ENCODE measurements around the gene RIN3. TPM values are rescaled to one million over a fixed set of nuclear protein-coding genes. Genes with fewer than 3 reads are reported as not detected.

The RIN3 gene
- total RNA-seq, 1 donor from 2014 or later = 34.7 TPM

GRCh38 chr14:92649066-92649465, 135.5 kb downstream of the RIN3 start:
- H3K4me3 Mint-ChIP-seq = no peak overlapping the region
- no peaks in the 10 kb centered on the region for H3K27me3 Mint-ChIP-seq (ENCODE audit: insufficient read depth)
- peaks cover 13% of the 10 kb centered on the region for H3K36me3 Mint-ChIP-seq (ENCODE audit: low read depth)
- peaks cover 10% of the 10 kb centered on the region for H3K9me3 Mint-ChIP-seq
- H3K27ac Mint-ChIP-seq = peak overlapping the region; percentile 65
- DNase-seq (ENCODE audit: low spot score) = no peak
- H3K4me1 Mint-ChIP-seq (ENCODE audit: low read depth) = peaks cover 68% of the 10 kb centered on the region
- intact Hi-C loops (cut with micrococcal nuclease) = no loop called here

GRCh38 chr14:92649934-92650545, 136.5 kb downstream of the RIN3 start:
- Mint-ChIP-seq H3K27ac (peak overlapping the region; percentile 94), H3K36me3 (ENCODE audit: low read depth) (peaks cover 16% of the 10 kb centered on the region), H3K27me3 (ENCODE audit: insufficient read depth) (no peaks in the 10 kb centered on the region), H3K4me1 (ENCODE audit: low read depth) (peaks cover 76% of the 10 kb centered on the region), H3K4me3 (peak overlapping the region; percentile 33), H3K9me3 (peaks cover 4% of the 10 kb centered on the region)
- intact Hi-C loops (cut with micrococcal nuclease) = loop anchor here (2.0 to 5.0 kb wide), 3 partner anchors 121 to 1138 kb away; partner anchors contain the start of genes CPSF2, NDUFB1 and PPP4R3A
- DNase-seq (ENCODE audit: low spot score) = no peak

GRCh38 chr14:92650581-92651105, 137.1 kb downstream of the RIN3 start:
- Mint-ChIP-seq H3K27me3 (ENCODE audit: insufficient read depth) (no peaks in the 10 kb centered on the region), H3K9me3 (no peaks in the 10 kb centered on the region), H3K4me3 (peak overlapping the region; percentile 96), H3K36me3 (ENCODE audit: low read depth) (peaks cover 22% of the 10 kb centered on the region), H3K27ac (peak overlapping the region; percentile 94), H3K4me1 (ENCODE audit: low read depth) (peaks cover 76% of the 10 kb centered on the region)
- intact Hi-C loops (cut with micrococcal nuclease) = loop anchor here (1.0 to 5.0 kb wide), 10 partner anchors 18 to 1138 kb away; partner anchors contain the start of genes CPSF2, NDUFB1 and PPP4R3A
- DNase-seq (ENCODE audit: low spot score) = no peak

- Mint-ChIP-seq H3K27me3 (ENCODE audit: insufficient read depth) (no peaks in the 10 kb centered on the region), H3K4me1 (ENCODE audit: low read depth) (peaks cover 76% of the 10 kb centered on the region), H3K9me3 (no peaks in the 10 kb centered on the region), H3K27ac (peak overlapping the region; percentile 94), H3K4me3 (peak overlapping the region; percentile 96), H3K36me3 (ENCODE audit: low read depth) (peaks cover 27% of the 10 kb centered on the region)
- DNase-seq (ENCODE audit: low spot score) = peak; percentile 76
- intact Hi-C loops (cut with micrococcal nuclease) = loop anchor here (1.0 to 5.0 kb wide), 10 partner anchors 17 to 1139 kb away; partner anchors contain the start of genes CPSF2, NDUFB1 and PPP4R3A
Measured at GRCh38 chr14:92651106-92651757, 137.7 kb downstream of the RIN3 start.

- Mint-ChIP-seq H3K4me1 (ENCODE audit: low read depth) (peaks cover 76% of the 10 kb centered on the region), H3K4me3 (peak overlapping the region; percentile 96), H3K9me3 (no peaks in the 10 kb centered on the region), H3K27ac (peak overlapping the region; percentile 94), H3K27me3 (ENCODE audit: insufficient read depth) (no peaks in the 10 kb centered on the region), H3K36me3 (ENCODE audit: low read depth) (peaks cover 29% of the 10 kb centered on the region)
- DNase-seq (ENCODE audit: low spot score) = peak; percentile 12
- intact Hi-C loops (cut with micrococcal nuclease) = loop anchor here (1.0 to 5.0 kb wide), 10 partner anchors 16 to 1140 kb away; partner anchors contain the start of genes CPSF2, NDUFB1 and PPP4R3A
Measured at GRCh38 chr14:92651758-92652406, 138.3 kb downstream of the RIN3 start.

GRCh38 chr14:92652413-92653151, 139.0 kb downstream of the RIN3 start:
- Mint-ChIP-seq H3K36me3 (ENCODE audit: low read depth) (peaks cover 32% of the 10 kb centered on the region), H3K27ac (peak overlapping the region; percentile 94), H3K27me3 (ENCODE audit: insufficient read depth) (no peaks in the 10 kb centered on the region), H3K4me1 (ENCODE audit: low read depth) (peaks cover 76% of the 10 kb centered on the region), H3K4me3 (peak overlapping the region; percentile 96), H3K9me3 (no peaks in the 10 kb centered on the region)
- DNase-seq (ENCODE audit: low spot score) = no peak
- intact Hi-C loops (cut with micrococcal nuclease) = loop anchor here (5.0 kb wide), 2 partner anchors 530 to 1140 kb away; partner anchors contain the start of genes CPSF2, NDUFB1 and PPP4R3A

- peaks cover 78% of the 10 kb centered on the region for H3K4me1 Mint-ChIP-seq (ENCODE audit: low read depth)
- no peaks in the 10 kb centered on the region for H3K9me3 Mint-ChIP-seq
- H3K4me3 Mint-ChIP-seq = peak overlapping the region; percentile 96
- no peak for DNase-seq (ENCODE audit: low spot score)
- intact Hi-C loops (cut with micrococcal nuclease) = loop anchor here (5.0 kb wide), 2 partner anchors 531 to 1141 kb away; partner anchors contain the start of genes CPSF2, NDUFB1 and PPP4R3A
- no peaks in the 10 kb centered on the region for H3K27me3 Mint-ChIP-seq (ENCODE audit: insufficient read depth)
- peak overlapping the region; percentile 93 for H3K27ac Mint-ChIP-seq
- H3K36me3 Mint-ChIP-seq (ENCODE audit: low read depth) = peaks cover 37% of the 10 kb centered on the region
Measured at GRCh38 chr14:92653162-92653651, 139.6 kb downstream of the RIN3 start.

- peaks cover 78% of the 10 kb centered on the region for H3K4me1 Mint-ChIP-seq (ENCODE audit: low read depth)
- no peaks in the 10 kb centered on the region for H3K27me3 Mint-ChIP-seq (ENCODE audit: insufficient read depth)
- H3K4me3 Mint-ChIP-seq = peak overlapping the region; percentile 96
- H3K9me3 Mint-ChIP-seq = no peaks in the 10 kb centered on the region
- peak overlapping the region; percentile 35 for H3K27ac Mint-ChIP-seq
- no peak for DNase-seq (ENCODE audit: low spot score)
- intact Hi-C loops (cut with micrococcal nuclease) = loop anchor here (5.0 kb wide), 2 partner anchors 532 to 1142 kb away; partner anchors contain the start of genes CPSF2, NDUFB1 and PPP4R3A
- H3K36me3 Mint-ChIP-seq (ENCODE audit: low read depth) = peaks cover 47% of the 10 kb centered on the region
Measured at GRCh38 chr14:92654239-92654901, 140.8 kb downstream of the RIN3 start.

GRCh38 chr14:92655419-92656201, 142.0 kb downstream of the RIN3 start:
- Mint-ChIP-seq H3K9me3 (no peaks in the 10 kb centered on the region), H3K27me3 (ENCODE audit: insufficient read depth) (no peaks in the 10 kb centered on the region), H3K27ac (peak overlapping the region; percentile 65), H3K36me3 (ENCODE audit: low read depth) (peaks cover 59% of the 10 kb centered on the region), H3K4me1 (ENCODE audit: low read depth) (peaks cover 76% of the 10 kb centered on the region), H3K4me3 (peak overlapping the region; percentile 74)
- DNase-seq (ENCODE audit: low spot score) = no peak
- intact Hi-C loops (cut with micrococcal nuclease) = no loop called here

- Mint-ChIP-seq H3K27me3 (ENCODE audit: insufficient read depth) (no peaks in the 10 kb centered on the region), H3K9me3 (no peaks in the 10 kb centered on the region), H3K27ac (peak overlapping the region; percentile 31), H3K4me3 (peak overlapping the region; percentile 74), H3K36me3 (ENCODE audit: low read depth) (peaks cover 66% of the 10 kb centered on the region), H3K4me1 (ENCODE audit: low read depth) (peaks cover 70% of the 10 kb centered on the region)
- intact Hi-C loops (cut with micrococcal nuclease) = no loop called here
- DNase-seq (ENCODE audit: low spot score) = no peak
Measured at GRCh38 chr14:92656306-92657081, 142.9 kb downstream of the RIN3 start.

Data from activated T-helper 1 cell treated with anti-CD3 and anti-CD28 coated beads, Interleukin-12 subunit alpha, Interleukin-12 subunit beta, Interleukin-2, Interleukin-4 antibody, amounts not matched to agents 30 ng/mL and 10 ng/mL and 1 ng/mL, durations not matched to agents 14 hours and 24 hours and 36 hours (primary cell).